PFSK-1 (cell line): ENCODE measurements around the gene RPH3AL.

ENCODE experiments used
- FOXP2 ChIP-seq: optimal IDR thresholded peaks from 2 replicates; pipeline ENCODE3; 2011; ENCODE audit warnings: borderline replicate concordance, control low read depth, inconsistent platforms; ENCODE audit not compliant: insufficient read depth; ENCODE audit errors: extremely low read length, extremely low read depth
- POLR2AphosphoS5 ChIP-seq: IDR thresholded peaks from 2 replicates; pipeline ENCODE4 v1.6.1; 2012; ENCODE audit warnings: low read depth, mild to moderate bottlenecking, control low read depth, low read length, moderate library complexity
- SIN3A ChIP-seq: IDR thresholded peaks from 2 replicates; pipeline ENCODE4 v1.6.1; 2012; ENCODE audit warnings: mild to moderate bottlenecking, low read length, moderate library complexity, borderline replicate concordance; ENCODE audit not compliant: insufficient read depth
- TAF1 ChIP-seq: IDR thresholded peaks from 2 replicates; pipeline ENCODE4 v1.6.1; 2012; ENCODE audit warnings: low read length, control low read depth, borderline replicate concordance; ENCODE audit not compliant: insufficient read depth
- TF ChIP-seq, protein P1 (sequence below), 2 experiments: IDR thresholded peaks; 2 replicates each; pipeline versions ENCODE4 v1.6.1 to v1.8.0; 2011 to 2012; ENCODE audit warnings: low read depth in 2 of 2, low read length in 2 of 2, control low read depth in 1 of 2, inconsistent platforms in 1 of 2, mild to moderate bottlenecking in 1 of 2, moderate library complexity in 1 of 2; ENCODE audit not compliant: insufficient read depth in 1 of 2

The RPH3AL gene

GRCh38 chr17:312476-313148, 40.0 kb downstream of the RPH3AL start:
- TF ChIP-seq SIN3A (no peak), POLR2AphosphoS5 (no peak), TAF1 (no peak), FOXP2 (no peak)
- TF ChIP-seq, protein P1, sequence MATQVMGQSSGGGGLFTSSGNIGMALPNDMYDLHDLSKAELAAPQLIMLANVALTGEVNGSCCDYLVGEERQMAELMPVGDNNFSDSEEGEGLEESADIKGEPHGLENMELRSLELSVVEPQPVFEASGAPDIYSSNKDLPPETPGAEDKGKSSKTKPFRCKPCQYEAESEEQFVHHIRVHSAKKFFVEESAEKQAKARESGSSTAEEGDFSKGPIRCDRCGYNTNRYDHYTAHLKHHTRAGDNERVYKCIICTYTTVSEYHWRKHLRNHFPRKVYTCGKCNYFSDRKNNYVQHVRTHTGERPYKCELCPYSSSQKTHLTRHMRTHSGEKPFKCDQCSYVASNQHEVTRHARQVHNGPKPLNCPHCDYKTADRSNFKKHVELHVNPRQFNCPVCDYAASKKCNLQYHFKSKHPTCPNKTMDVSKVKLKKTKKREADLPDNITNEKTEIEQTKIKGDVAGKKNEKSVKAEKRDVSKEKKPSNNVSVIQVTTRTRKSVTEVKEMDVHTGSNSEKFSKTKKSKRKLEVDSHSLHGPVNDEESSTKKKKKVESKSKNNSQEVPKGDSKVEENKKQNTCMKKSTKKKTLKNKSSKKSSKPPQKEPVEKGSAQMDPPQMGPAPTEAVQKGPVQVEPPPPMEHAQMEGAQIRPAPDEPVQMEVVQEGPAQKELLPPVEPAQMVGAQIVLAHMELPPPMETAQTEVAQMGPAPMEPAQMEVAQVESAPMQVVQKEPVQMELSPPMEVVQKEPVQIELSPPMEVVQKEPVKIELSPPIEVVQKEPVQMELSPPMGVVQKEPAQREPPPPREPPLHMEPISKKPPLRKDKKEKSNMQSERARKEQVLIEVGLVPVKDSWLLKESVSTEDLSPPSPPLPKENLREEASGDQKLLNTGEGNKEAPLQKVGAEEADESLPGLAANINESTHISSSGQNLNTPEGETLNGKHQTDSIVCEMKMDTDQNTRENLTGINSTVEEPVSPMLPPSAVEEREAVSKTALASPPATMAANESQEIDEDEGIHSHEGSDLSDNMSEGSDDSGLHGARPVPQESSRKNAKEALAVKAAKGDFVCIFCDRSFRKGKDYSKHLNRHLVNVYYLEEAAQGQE (IDR thresholded peaks at IDR 0.05; ENCODE audit: insufficient read depth in 1 of 2, low read depth in 2 of 2, low read length in 2 of 2): no peak

- TF ChIP-seq, protein P1 (IDR thresholded peaks at IDR 0.05; ENCODE audit: insufficient read depth in 1 of 2, low read depth in 2 of 2, low read length in 2 of 2): 0 out of 4 replicates have a peak, but pooled peaks of 1 of the 2 experiments have one; percentile 12
- TF ChIP-seq POLR2AphosphoS5: no peak
- no peak for TF ChIP-seq FOXP2
- no peak for TF ChIP-seq SIN3A
- TF ChIP-seq TAF1: no peak
Observed at GRCh38 chr17:311119-311782, 41.4 kb downstream of the RPH3AL start.

DNA sequence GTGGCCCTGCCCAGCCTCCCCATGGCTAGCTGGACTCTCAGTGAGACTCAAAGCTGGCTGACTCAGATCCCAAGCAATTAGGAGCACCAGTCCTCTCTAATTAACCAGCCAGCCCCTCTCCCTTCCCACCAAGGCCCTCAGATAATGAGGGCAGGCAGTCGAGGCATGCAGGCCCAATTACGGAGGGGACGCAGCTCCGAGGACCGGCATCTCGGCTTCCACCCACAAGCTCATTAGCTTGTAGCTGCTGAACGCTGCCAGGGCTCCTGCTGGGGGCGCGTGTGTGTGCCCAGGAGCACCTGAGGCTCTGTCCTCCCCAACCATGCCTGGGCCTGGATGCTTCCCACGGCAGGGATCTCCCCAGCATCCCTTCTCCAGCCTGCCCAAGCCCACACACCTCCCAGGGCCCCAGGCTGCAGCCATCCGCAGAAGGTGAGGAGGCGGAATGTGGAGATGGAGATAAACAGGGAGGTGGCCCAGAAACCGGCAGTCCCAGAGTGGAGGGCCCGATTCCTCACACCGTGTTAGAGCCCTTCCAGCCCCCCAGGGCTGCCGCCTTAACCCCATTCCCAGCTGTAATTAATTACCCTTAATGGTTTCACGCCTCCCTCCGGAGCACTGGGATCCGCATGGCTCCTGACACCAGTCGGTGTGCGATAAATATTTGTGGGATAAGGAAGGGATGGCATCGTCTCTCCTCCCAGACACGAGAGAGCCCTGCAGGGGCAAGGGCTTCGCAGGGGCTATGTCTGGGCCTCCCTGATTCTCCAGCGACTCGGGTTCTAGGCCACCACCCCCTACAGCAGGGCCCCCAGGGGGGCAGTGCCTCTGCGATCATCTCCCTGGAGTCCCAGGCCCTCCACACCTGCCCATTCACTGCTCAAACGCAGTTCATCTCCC, 42.2 kb downstream of the RPH3AL start:
- no peak for TF ChIP-seq SIN3A
- TF ChIP-seq POLR2AphosphoS5: no peak
- TF ChIP-seq TAF1: no peak
- TF ChIP-seq, protein P1 (IDR thresholded peaks at IDR 0.05; ENCODE audit: insufficient read depth in 1 of 2, low read depth in 2 of 2, low read length in 2 of 2): no peak
- no peak for TF ChIP-seq FOXP2

DNA sequence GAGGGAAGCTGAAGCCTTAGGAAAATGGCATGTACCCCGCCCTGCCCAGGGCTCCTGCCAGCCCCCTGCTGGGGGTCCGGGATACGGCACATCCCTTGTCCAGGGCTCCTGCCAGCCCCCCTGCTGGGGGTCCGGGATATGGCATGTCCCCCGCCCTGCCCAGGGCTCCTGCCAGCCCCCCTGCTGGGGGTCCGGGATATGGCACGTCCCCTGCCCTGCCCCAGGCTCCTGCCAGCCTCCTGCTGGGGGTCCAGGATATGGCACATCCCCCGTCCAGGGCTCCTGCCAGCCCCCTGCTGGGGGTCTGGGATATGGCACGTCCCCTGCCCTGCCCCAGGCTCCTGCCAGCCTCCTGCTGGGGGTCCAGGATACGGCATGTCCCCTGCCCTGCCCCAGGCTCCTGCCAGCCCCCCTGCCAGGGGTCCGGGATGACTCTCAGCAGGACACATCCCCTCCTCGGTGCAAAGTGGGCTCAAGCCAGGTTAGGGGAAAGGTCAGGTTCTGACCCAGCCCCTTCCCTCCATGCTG, 43.2 kb downstream of the RPH3AL start:
- TF ChIP-seq FOXP2 (no peak), SIN3A (no peak), TAF1 (no peak), POLR2AphosphoS5 (no peak)
- TF ChIP-seq, protein P1 (IDR thresholded peaks at IDR 0.05; ENCODE audit: insufficient read depth in 1 of 2, low read depth in 2 of 2, low read length in 2 of 2): no peak
